HepG2 (cell line): ENCODE measurements around the gene WDR91. TPM values are rescaled to one million over a fixed set of nuclear protein-coding genes. Genes with fewer than 3 reads are reported as not detected.

Experiments
- FOXA1 ChIP-seq, 2 experiments: fragments of 450-650 bp in 1 of 2; sonication (generic) in 1 of 2; formaldehyde crosslinking in 1 of 2; IDR thresholded peaks; 2 replicates each; pipeline versions ENCODE4 v1.4.0 to v1.6.1; 2016 to 2020; ENCODE audit warnings: missing genetic modification reagents in 1 of 2
- HBP1 ChIP-seq: IDR thresholded peaks from 2 replicates; pipeline ENCODE4 v1.6.1; 2016; ENCODE audit warnings: low read depth, control low read depth
- HOXA5 ChIP-seq: sonication (generic); formaldehyde crosslinking; IDR thresholded peaks from 2 replicates; pipeline ENCODE4 v1.4.0; 2020; ENCODE audit warnings: missing genetic modification reagents
- JUNB ChIP-seq: sonication (generic); formaldehyde crosslinking; IDR thresholded peaks from 2 replicates; pipeline ENCODE4 v1.8.0; 2022; ENCODE audit warnings: missing genetic modification reagents, mild to moderate bottlenecking, borderline replicate concordance
- MAZ ChIP-seq, 2 experiments: sonication (generic) in 1 of 2; formaldehyde crosslinking in 1 of 2; IDR thresholded peaks; 2 replicates each; pipeline versions ENCODE4 v1.5.0 to v1.6.1; 2012 to 2020; ENCODE audit warnings: low read depth in 2 of 2, mild to moderate bottlenecking in 2 of 2, borderline replicate concordance in 1 of 2, improper control_type of control experiment in 1 of 2, low read length in 1 of 2, missing genetic modification reagents in 1 of 2, moderate library complexity in 1 of 2
- MIXL1 ChIP-seq: IDR thresholded peaks from 2 replicates; pipeline ENCODE4 v1.6.1; 2016
- MXD4 ChIP-seq: IDR thresholded peaks from 2 replicates; pipeline ENCODE4 v1.6.1; 2016; ENCODE audit warnings: mild to moderate bottlenecking, missing biosample characterization, missing genetic modification reagents
- PITX1 ChIP-seq: sonication (generic); formaldehyde crosslinking; IDR thresholded peaks from 2 replicates; pipeline ENCODE4 v1.5.1; 2020; ENCODE audit warnings: mild to moderate bottlenecking, missing genetic modification reagents
- REL ChIP-seq: sonication (generic); formaldehyde crosslinking; conservative IDR thresholded peaks from 2 replicates; pipeline ENCODE4 v1.8.0; 2022; ENCODE audit warnings: mild to moderate bottlenecking, missing genetic modification reagents, moderate library complexity
- RFXAP ChIP-seq: sonication (generic); formaldehyde crosslinking; IDR thresholded peaks from 2 replicates; pipeline ENCODE4 v1.4.0; 2020; ENCODE audit warnings: missing genetic modification reagents, borderline replicate concordance
- RXRB ChIP-seq: IDR thresholded peaks from 2 replicates; pipeline ENCODE4 v1.6.1; 2016; ENCODE audit warnings: borderline replicate concordance, missing genetic modification reagents, missing compliant biosample characterization
- SALL1 ChIP-seq: sonication (generic); formaldehyde crosslinking; IDR thresholded peaks from 2 replicates; pipeline ENCODE4 v1.8.0; 2022; ENCODE audit warnings: mild to moderate bottlenecking, missing genetic modification reagents
- SAP130 ChIP-seq: IDR thresholded peaks from 2 replicates; pipeline ENCODE4 v1.6.1; 2016; ENCODE audit warnings: low read depth
- SOX6 ChIP-seq, 2 experiments: fragments of 450-650 bp in 1 of 2; sonication (generic) in 1 of 2; formaldehyde crosslinking in 1 of 2; IDR thresholded peaks; 2 replicates each; pipeline versions ENCODE4 v1.4.0 to v1.6.1; 2017 to 2020; ENCODE audit warnings: antibody characterized with exemption in 1 of 2, mild to moderate bottlenecking in 1 of 2, missing genetic modification reagents in 1 of 2
- SP1 ChIP-seq, 2 experiments: fragments of 450-650 bp in 1 of 2; sonication (generic) in 1 of 2; formaldehyde crosslinking in 1 of 2; IDR thresholded peaks; 2 replicates each; pipeline versions ENCODE4 v1.4.0 to v1.6.1; 2016 to 2020; ENCODE audit warnings: missing genetic modification reagents in 1 of 2
- TCF7L2 ChIP-seq: IDR thresholded peaks from 2 replicates; pipeline ENCODE4 v1.6.1; 2011; ENCODE audit warnings: mild to moderate bottlenecking, low read depth, low read length, moderate library complexity
- ZNF138 ChIP-seq: sonication (generic); formaldehyde crosslinking; IDR thresholded peaks from 2 replicates; pipeline ENCODE4 v1.5.0; 2020; ENCODE audit warnings: mild to moderate bottlenecking, low read depth, missing genetic modification reagents
- ZNF564 ChIP-seq: sonication (generic); formaldehyde crosslinking; IDR thresholded peaks from 2 replicates; pipeline ENCODE4 v1.8.1; 2023; ENCODE audit warnings: mild to moderate bottlenecking, missing genetic modification reagents
- ZNF652 ChIP-seq: IDR thresholded peaks from 2 replicates; pipeline ENCODE4 v1.6.1; 2016; ENCODE audit warnings: low read depth, borderline replicate concordance
- ZNF768 ChIP-seq: sonication (generic); formaldehyde crosslinking; IDR thresholded peaks from 2 replicates; pipeline ENCODE4 v1.4.0; 2020; ENCODE audit warnings: missing genetic modification reagents
- polyA plus RNA-seq, 8 experiments: library from polyadenylated mRNA; depleted of rRNA in 3 of 8; stranded (reverse) in 7 of 8; unstranded in 1 of 8; fragments of >200 nt; fragmentation: Illumina TruSeq in 4 of 8; extraction: Trizol in 4 of 8; gene quantifications; 2 replicates each; pipeline versions ENCODE4 v1.2.1 to v1.2.3, GENCODE V29; 2011 to 2016; ENCODE audit warnings: low read depth in 4 of 8, missing spikeins in 1 of 8, mixed read lengths in 1 of 8; ENCODE audit not compliant: insufficient read depth in 1 of 8
- total RNA-seq, 5 experiments: library from RNA; depleted of rRNA; stranded (reverse); fragments of >200 nt; fragmentation: Illumina TruSeq; extraction: Trizol; gene quantifications; 2 replicates each; pipeline ENCODE4 v1.2.3, GENCODE V29; 2016; ENCODE audit warnings: low read depth in 1 of 5

Gene WDR91
- total and polyA plus RNA-seq, 2 of the 13 experiments (the other 11 are each of a cell fraction or from before 2014, with no cell fraction given), result 11.6 to 12.1 TPM

- no peak for TF ChIP-seq REL (CRISPR knock-in tag)
- TF ChIP-seq SALL1 (CRISPR knock-in tag), result no peak
- no peak for TF ChIP-seq SP1 (IDR thresholded peaks at IDR 0.05)
- TF ChIP-seq SP1 (CRISPR knock-in tag; IDR thresholded peaks at IDR 0.05), result no peak
- TF ChIP-seq ZNF652 (CRISPR knock-in tag), result 0 out of 2 replicates have a peak, but pooled peaks have one; percentile 28
- no peak for TF ChIP-seq HOXA5 (CRISPR knock-in tag)
- no peak for TF ChIP-seq HBP1 (CRISPR knock-in tag)
- TF ChIP-seq ZNF768 (CRISPR knock-in tag), result peak; percentile 60; the same call in 1 of the 2 replicates
- TF ChIP-seq TCF7L2, result no peak
- no peak for TF ChIP-seq FOXA1 (IDR thresholded peaks at IDR 0.05)
- TF ChIP-seq FOXA1 (CRISPR knock-in tag; IDR thresholded peaks at IDR 0.05), result 0 out of 2 replicates have a peak, but pooled peaks have one; percentile 5
- no peak for TF ChIP-seq ZNF564 (CRISPR knock-in tag)
- no peak for TF ChIP-seq JUNB
- TF ChIP-seq SAP130 (CRISPR knock-in tag), result peak; percentile 27; the same call in 1 of the 2 replicates
- TF ChIP-seq RFXAP (CRISPR knock-in tag), result no peak
- TF ChIP-seq RXRB, result peak; percentile 42; the same call in 1 of the 2 replicates
- TF ChIP-seq MAZ (IDR thresholded peaks at IDR 0.05; ENCODE audit: borderline replicate concordance, low read depth, low read length), result no peak
- no peak for TF ChIP-seq MAZ (CRISPR knock-in tag; IDR thresholded peaks at IDR 0.05; ENCODE audit: low read depth)
- TF ChIP-seq ZNF138 (CRISPR knock-in tag), result no peak
- no peak for TF ChIP-seq PITX1 (CRISPR knock-in tag)
- no peak for TF ChIP-seq SOX6 (IDR thresholded peaks at IDR 0.05)
- peak; percentile 17; the same call in 1 of the 2 replicates for TF ChIP-seq SOX6 (CRISPR knock-in tag; IDR thresholded peaks at IDR 0.05)
- no peak for TF ChIP-seq MXD4 (CRISPR knock-in tag)
- no peak for TF ChIP-seq MIXL1 (CRISPR knock-in tag)
- TF ChIP-seq, all 625 proteins: peak for 11
Observed at GRCh38 chr7:135215180-135215579, 3.9 kb upstream of the WDR91 start (continued).
